ENCODE measurements around the gene TRIB2. TPM values are rescaled to one million over a fixed set of nuclear protein-coding genes. Genes with fewer than 3 reads are reported as not detected.

Gene TRIB2
- total RNA-seq, 1 donor from 2014 or later, result 14.2 TPM

DNA sequence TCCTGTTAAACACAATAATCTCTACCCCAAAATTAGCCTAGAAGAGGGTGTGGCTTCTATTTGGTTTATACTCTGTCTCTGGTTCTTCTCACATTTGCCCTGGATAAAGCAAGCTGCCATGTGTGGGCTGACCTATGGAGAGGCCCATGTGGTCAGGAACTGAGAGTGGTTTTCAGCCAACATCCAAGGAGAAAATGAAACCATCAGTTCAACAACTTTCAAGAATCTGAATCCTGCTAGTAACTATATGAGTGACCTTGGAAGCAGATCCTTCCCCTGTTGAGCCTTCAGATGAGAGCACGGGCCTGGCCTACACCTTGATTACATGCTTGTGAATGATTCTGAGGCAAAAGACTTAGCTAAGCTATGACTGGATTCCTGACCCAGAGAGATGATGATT lies 11.5 kb upstream of the TRIB2 start:
- TF ChIP-seq, protein P1, sequence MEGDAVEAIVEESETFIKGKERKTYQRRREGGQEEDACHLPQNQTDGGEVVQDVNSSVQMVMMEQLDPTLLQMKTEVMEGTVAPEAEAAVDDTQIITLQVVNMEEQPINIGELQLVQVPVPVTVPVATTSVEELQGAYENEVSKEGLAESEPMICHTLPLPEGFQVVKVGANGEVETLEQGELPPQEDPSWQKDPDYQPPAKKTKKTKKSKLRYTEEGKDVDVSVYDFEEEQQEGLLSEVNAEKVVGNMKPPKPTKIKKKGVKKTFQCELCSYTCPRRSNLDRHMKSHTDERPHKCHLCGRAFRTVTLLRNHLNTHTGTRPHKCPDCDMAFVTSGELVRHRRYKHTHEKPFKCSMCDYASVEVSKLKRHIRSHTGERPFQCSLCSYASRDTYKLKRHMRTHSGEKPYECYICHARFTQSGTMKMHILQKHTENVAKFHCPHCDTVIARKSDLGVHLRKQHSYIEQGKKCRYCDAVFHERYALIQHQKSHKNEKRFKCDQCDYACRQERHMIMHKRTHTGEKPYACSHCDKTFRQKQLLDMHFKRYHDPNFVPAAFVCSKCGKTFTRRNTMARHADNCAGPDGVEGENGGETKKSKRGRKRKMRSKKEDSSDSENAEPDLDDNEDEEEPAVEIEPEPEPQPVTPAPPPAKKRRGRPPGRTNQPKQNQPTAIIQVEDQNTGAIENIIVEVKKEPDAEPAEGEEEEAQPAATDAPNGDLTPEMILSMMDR (conservative IDR thresholded peaks at IDR 0.05; ENCODE audit: low read depth, low read length), result no peak
- no peak overlapping the region for H3K4me3 ChIP-seq (ENCODE audit: low read depth, low read length)
- DNase-seq (ENCODE audit: low read depth), result no peak

DNA sequence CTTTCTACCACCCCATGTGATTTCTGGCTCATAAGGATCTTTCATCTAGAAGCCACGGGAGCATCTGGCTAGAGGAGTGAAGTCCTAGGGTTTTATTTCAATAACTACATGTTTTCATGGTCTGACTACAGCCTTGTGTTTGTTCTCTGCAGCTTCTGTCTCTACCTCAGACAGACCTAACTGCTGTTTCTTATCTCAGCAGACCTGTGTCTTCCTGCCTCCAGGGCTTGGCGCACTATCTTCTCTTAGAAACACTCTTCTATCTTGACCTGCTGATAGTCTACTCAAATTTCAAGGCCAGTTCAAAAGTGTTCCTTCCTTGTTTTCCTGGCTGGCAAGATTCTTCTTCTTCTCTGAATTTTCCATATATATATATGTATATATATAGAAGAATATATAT lies 11.0 kb upstream of the TRIB2 start:
- no peak for DNase-seq (ENCODE audit: low read depth)
- no peak overlapping the region for H3K4me3 ChIP-seq (ENCODE audit: low read depth, low read length)
- TF ChIP-seq, protein P1 (conservative IDR thresholded peaks at IDR 0.05; ENCODE audit: low read depth, low read length), result no peak

DNA sequence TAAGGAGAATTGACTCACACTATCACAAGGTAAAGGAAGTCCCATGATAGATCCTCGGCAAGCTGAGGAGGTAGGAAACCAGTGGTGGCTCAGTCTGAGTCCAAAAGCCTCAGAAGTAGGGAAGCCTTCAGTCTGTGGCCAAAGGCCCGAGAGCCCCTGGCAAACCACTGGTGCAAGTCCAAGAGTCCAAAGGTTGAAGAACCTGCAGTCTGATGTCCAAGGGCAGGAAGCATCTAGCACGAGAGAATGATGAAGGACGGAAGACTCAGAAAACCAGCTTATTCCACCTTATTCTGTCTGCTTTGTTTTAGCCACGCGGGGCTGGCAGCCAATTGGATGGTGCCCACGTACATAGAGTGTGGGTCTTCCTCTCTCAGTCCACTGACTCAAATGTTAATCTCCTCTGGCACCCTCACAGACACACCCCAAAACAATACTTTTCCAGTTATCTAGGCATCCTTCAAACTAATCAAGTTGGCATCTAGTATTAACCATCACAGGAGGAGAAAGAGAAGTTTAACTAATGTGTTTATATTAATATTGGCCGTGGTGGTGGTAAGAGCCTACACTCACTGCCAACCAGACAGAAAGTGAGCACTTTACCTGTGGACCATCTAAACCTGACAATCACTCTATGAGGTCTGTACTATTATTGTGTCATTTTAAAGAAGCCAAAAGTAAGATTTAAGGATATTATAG lies 8.1 kb upstream of the TRIB2 start:
- TF ChIP-seq, protein P1 (conservative IDR thresholded peaks at IDR 0.05; ENCODE audit: low read depth, low read length), result no peak
- DNase-seq (ENCODE audit: low read depth), result no peak
- H3K4me3 ChIP-seq (ENCODE audit: low read depth, low read length), result no peak overlapping the region

DNA sequence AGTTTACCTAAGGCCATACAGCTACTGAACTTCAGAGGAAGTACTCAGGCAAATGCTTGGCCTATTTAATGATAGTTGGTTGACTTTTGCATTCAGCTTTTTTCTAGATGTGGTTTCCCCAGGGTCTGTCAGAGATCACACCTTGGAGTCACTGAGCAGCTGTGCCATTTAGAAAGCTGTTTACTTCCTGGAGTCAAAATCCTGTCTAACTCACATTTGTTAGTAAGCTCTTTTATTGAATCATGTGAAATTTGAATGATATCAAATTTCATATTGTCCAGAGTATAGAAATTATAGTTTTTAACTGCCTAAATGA lies 7.6 kb upstream of the TRIB2 start:
- H3K4me3 ChIP-seq (ENCODE audit: low read depth, low read length), result no peak overlapping the region
- no peak for DNase-seq (ENCODE audit: low read depth)
- TF ChIP-seq, protein P1 (conservative IDR thresholded peaks at IDR 0.05; ENCODE audit: low read depth, low read length), result no peak

DNA sequence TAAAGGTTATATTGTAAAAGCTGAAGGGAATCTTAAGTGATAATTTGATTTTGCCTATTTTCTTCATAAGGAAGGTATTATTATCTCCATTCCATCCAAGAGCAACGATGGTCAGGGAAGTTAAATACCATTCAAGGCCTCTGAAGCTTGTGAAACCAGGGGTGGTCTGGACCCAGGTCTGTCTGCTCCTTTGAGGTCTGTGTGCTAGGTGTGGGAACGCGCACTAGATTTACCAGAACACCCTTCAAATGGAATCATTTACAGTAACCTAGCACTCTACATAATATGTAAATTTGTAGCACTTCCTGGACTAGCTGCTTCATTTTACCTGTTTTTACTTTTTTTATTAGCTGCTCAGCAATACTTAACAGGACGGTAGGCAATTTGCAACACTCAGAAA lies 6.4 kb upstream of the TRIB2 start:
- TF ChIP-seq, protein P1 (conservative IDR thresholded peaks at IDR 0.05; ENCODE audit: low read depth, low read length), result no peak
- H3K4me3 ChIP-seq (ENCODE audit: low read depth, low read length), result no peak overlapping the region
- no peak for DNase-seq (ENCODE audit: low read depth)

DNA sequence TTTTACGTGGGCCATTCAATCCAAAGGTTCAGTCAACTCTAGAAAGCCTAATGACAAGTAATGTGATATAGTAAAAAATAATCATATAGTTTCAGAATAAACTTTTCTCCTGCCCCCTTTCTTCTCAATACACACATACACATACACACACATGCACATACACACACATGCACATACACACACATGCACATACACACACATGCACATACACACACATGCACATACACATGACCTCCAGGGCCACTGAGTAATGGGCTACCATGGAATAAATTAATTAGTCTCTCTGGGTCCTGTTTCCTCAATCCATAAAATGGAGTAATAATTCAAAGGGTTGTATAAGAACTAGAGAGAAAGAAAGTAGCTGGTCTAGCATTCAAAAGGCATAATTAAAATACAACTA lies 5.4 kb upstream of the TRIB2 start:
- no peak for DNase-seq (ENCODE audit: low read depth)
- TF ChIP-seq, protein P1 (conservative IDR thresholded peaks at IDR 0.05; ENCODE audit: low read depth, low read length), result no peak
- no peak overlapping the region for H3K4me3 ChIP-seq (ENCODE audit: low read depth, low read length)

DNA sequence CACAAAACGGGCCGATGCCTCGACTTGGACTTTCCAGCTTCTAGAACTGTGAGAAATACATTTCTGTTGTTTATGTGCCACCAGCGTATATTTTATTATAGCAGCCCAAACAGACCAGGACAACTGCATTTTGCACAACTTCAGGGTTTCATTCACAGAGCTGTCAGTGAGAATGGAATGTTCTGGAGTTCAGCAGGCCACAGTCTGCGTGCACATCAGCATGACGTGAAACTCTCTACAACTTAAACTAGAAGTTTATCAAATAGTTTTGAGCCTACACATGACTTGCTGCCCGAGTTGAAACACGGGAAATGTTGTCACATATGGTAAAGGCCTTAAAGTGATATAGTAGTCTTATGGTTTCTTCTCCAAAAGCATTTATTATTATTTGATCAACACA lies 3.9 kb upstream of the TRIB2 start:
- TF ChIP-seq, protein P1 (conservative IDR thresholded peaks at IDR 0.05; ENCODE audit: low read depth, low read length), result no peak
- DNase-seq (ENCODE audit: low read depth), result no peak
- no peak overlapping the region for H3K4me3 ChIP-seq (ENCODE audit: low read depth, low read length)

Data from epithelial cell of proximal tubule (primary cell).